Hematopoietic multipotent progenitor cell treated with erythropoietin and hydrocortisone succinate and interleukin-3 and kit ligand, for 4 days (in vitro differentiated cells): ENCODE results near the gene TTLL8.
A peak's percentile ranks its signal among the peaks of the same experiment; 100 is the strongest.

Source experiments
- DNase-seq: peaks from one replicate; pipeline ENCODE4 v3.0.0-alpha.2; 2015

Gene TTLL8

GRCh38 chr22:50061141-50061823, 3.2 kb upstream of the TTLL8 start:
- DNase-seq = no peak

- DNase-seq = no peak
Observed at GRCh38 chr22:50060441-50061140, 2.5 kb upstream of the TTLL8 start.

- DNase-seq = no peak
Observed at GRCh38 chr22:50059881-50060262, 1.8 kb upstream of the TTLL8 start.

GRCh38 chr22:50058906-50059880, 1.1 kb upstream of the TTLL8 start:
- DNase-seq = peak; percentile 50

GRCh38 chr22:50057278-50058060, 629 bp downstream of the TTLL8 start:
- no peak for DNase-seq

GRCh38 chr22:50056214-50056972, 1.7 kb downstream of the TTLL8 start:
- DNase-seq = no peak

GRCh38 chr22:50053861-50054260, 4.2 kb downstream of the TTLL8 start:
- no peak for DNase-seq

GRCh38 chr22:50051930-50052329, 6.2 kb downstream of the TTLL8 start:
- DNase-seq = no peak

GRCh38 chr22:50049299-50050195, 8.6 kb downstream of the TTLL8 start:
- no peak for DNase-seq

- no peak for DNase-seq
Observed at GRCh38 chr22:50048836-50049235, 9.3 kb downstream of the TTLL8 start.

- no peak for DNase-seq
Observed at GRCh38 chr22:50048061-50048765, 9.9 kb downstream of the TTLL8 start.

- no peak for DNase-seq
Observed at GRCh38 chr22:50047346-50047745, 10.8 kb downstream of the TTLL8 start.

- no peak for DNase-seq
Observed at GRCh38 chr22:50046481-50047245, 11.4 kb downstream of the TTLL8 start.

- no peak for DNase-seq
Observed at GRCh38 chr22:50046019-50046415, 12.1 kb downstream of the TTLL8 start.

- no peak for DNase-seq
Observed at GRCh38 chr22:50045211-50046018, 12.7 kb downstream of the TTLL8 start.

- peak; percentile 39 for DNase-seq
Observed at GRCh38 chr22:50044485-50045118, 13.5 kb downstream of the TTLL8 start.

GRCh38 chr22:50041361-50042065, 16.6 kb downstream of the TTLL8 start:
- no peak for DNase-seq
